Adrenal gland (tissue), 5 donors: ENCODE data around the gene GAS2.

Experiments used
- CTCF ChIP-seq, 6 experiments: fragments of 450-650 bp in 4 of 6; fragments of 200-600 bp in 2 of 6; sonication (generic) in 1 of 6; IDR thresholded peaks; 1 replicate in 5 of 6; 2 replicates in 1 of 6; pipeline versions ENCODE4 v1.5.1 to v1.8.0; 2016 to 2021; ENCODE audit warnings: antibody characterized with exemption in 6 of 6, mild to moderate bottlenecking in 2 of 6, moderate library complexity in 1 of 6
- POLR2A ChIP-seq, 2 donors: fragments of 450-650 bp; IDR thresholded peaks; one replicate each; pipeline ENCODE4 v1.6.1; 2017; ENCODE audit warnings: antibody characterized with exemption in 2 of 2, mild to moderate bottlenecking in 2 of 2, moderate library complexity in 1 of 2
- donor health status: DM: no; HTN: no; CAD: no.

GRCh38 chr11:22778642-22779041 lies 112.2 kb downstream of the GAS2 start:
- TF ChIP-seq CTCF (IDR thresholded peaks at IDR 0.05) (no peak), POLR2A (IDR thresholded peaks at IDR 0.05) (no peak)
